Kidney epithelial cell (primary cell): ENCODE results near the gene PER2. TPM values are rescaled to one million over a fixed set of nuclear protein-coding genes. Genes with fewer than 3 reads are reported as not detected.
"Not testable (repeated sequence)": the region's sequence is repeated elsewhere in the genome, so short reads cannot be mapped to it uniquely, and the experiment has no call there.

Source experiments
- DNase-seq: peaks from one replicate; pipeline ENCODE4 v3.0.0-alpha.2; 2010; ENCODE audit warnings: low read depth
- H3K27me3 ChIP-seq: 2 replicates; pipeline ENCODE4 v1.6.0; 2011; ENCODE audit warnings: low read length; ENCODE audit not compliant: control insufficient read depth, insufficient read depth
- H3K36me3 ChIP-seq: 2 replicates; pipeline ENCODE4 v1.5.1; 2011; ENCODE audit warnings: low read length; ENCODE audit not compliant: control insufficient read depth, insufficient read depth
- H3K4me3 ChIP-seq: 2 replicates; pipeline ENCODE4 v1.5.1; 2011; ENCODE audit warnings: low read depth, mild to moderate bottlenecking, control low read depth, low read length
- CTCF ChIP-seq: IDR thresholded peaks from 2 replicates; pipeline ENCODE4 v1.5.1; 2011; ENCODE audit warnings: mild to moderate bottlenecking, moderate library complexity, low read length, control low read depth, inconsistent platforms; ENCODE audit not compliant: insufficient read depth, poor library complexity, severe bottlenecking
- total RNA-seq: library from RNA; depleted of rRNA; stranded (reverse); fragments of >200 nt; gene quantifications from 2 replicates; pipeline ENCODE4 v1.2.3, GENCODE V29; 2015

The PER2 gene
- 3.3 and 5.3 TPM in 2 replicates for total RNA-seq

- H3K4me3 ChIP-seq = peak within 1 kb of the TSS; percentile 77
- DNase-seq = no peak
- no peaks in the 10 kb centered on the region for H3K36me3 ChIP-seq
- no peak for TF ChIP-seq CTCF
- H3K27me3 ChIP-seq = no peaks in the 10 kb centered on the region
These were observed at the start of gene PER2 for GRCh38 chr2:238287737-238288649. Gene PER2 (minus strand): TSS chr2:238288610. CDS start chr2:238277936, 10,674 bp downstream.

GRCh38 chr2:238337846-238338245, 49.4 kb upstream of the PER2 start:
- no peak for TF ChIP-seq CTCF
- H3K27me3 ChIP-seq = no peaks in the 10 kb centered on the region
- no peak for DNase-seq
- no peaks in the 10 kb centered on the region for H3K36me3 ChIP-seq
- no peak overlapping the region for H3K4me3 ChIP-seq

GRCh38 chr2:238336793-238337444, 48.5 kb upstream of the PER2 start:
- no peaks in the 10 kb centered on the region for H3K27me3 ChIP-seq
- H3K36me3 ChIP-seq = no peaks in the 10 kb centered on the region
- no peak for DNase-seq
- H3K4me3 ChIP-seq = no peak overlapping the region
- TF ChIP-seq CTCF = no peak

- Histone ChIP-seq H3K36me3 (peaks cover 1% of the 10 kb centered on the region), H3K27me3 (no peaks in the 10 kb centered on the region), H3K4me3 (no peak overlapping the region)
- no peak for TF ChIP-seq CTCF
- no peak for DNase-seq
These were observed 47.7 kb upstream of the PER2 start for GRCh38 chr2:238336151-238336550.

GRCh38 chr2:238335591-238335990, 47.2 kb upstream of the PER2 start:
- H3K27me3 ChIP-seq, H3K4me3 ChIP-seq, DNase-seq, H3K36me3 ChIP-seq: not testable (repeated sequence)

- Histone ChIP-seq H3K4me3 (no peak overlapping the region), H3K27me3 (no peaks in the 10 kb centered on the region), H3K36me3 (peaks cover 1% of the 10 kb centered on the region)
- no peak for DNase-seq
- TF ChIP-seq CTCF = no peak
These were observed 46.5 kb upstream of the PER2 start for GRCh38 chr2:238334885-238335284.
